Activated CD8-positive, alpha-beta T cell treated with anti-CD3 and anti-CD28 coated beads, Interleukin-2, amount 10 ng/mL, durations not matched to agents 7 days and 5 days (primary cell): ENCODE measurements around the gene AEBP2. TPM values are rescaled to one million over a fixed set of nuclear protein-coding genes. Genes with fewer than 3 reads are reported as not detected.

ENCODE experiments used
- ATAC-seq: fragments of 150-1000 bp; cut with Tn5 transposase; one replicate; pipeline ENCODE4 v1.10.0; 2021; ENCODE audit warnings: moderate library complexity
- CTCF ChIA-PET: fragments of 350-600 bp; sonication (Branson Sonifier 250); formaldehyde crosslinking; loops from one replicate; lab custom pipeline; 2021; ENCODE audit warnings: antibody characterized with exemption; lab: Charles Lee
- POLR2A ChIA-PET: fragments of 350-600 bp; sonication (Branson Sonifier 250); formaldehyde crosslinking; loops from one replicate; lab custom pipeline; 2021; ENCODE audit warnings: antibody characterized with exemption; lab: Charles Lee
- DNase-seq: peaks from one replicate; pipeline ENCODE4 v3.0.0-alpha.2; 2020
- H3K27ac Mint-ChIP-seq: one replicate; pipeline ENCODE4 v1.8.0; 2021; ENCODE audit warnings: mild to moderate bottlenecking, mixed read lengths
- H3K27me3 Mint-ChIP-seq: one replicate; pipeline ENCODE4 v1.8.0; 2021; ENCODE audit warnings: low read depth, mixed read lengths
- H3K36me3 Mint-ChIP-seq: one replicate; pipeline ENCODE4 v1.8.0; 2021; ENCODE audit warnings: low read depth, mixed read lengths
- H3K4me1 Mint-ChIP-seq: one replicate; pipeline ENCODE4 v1.8.0; 2021; ENCODE audit warnings: low read depth, mixed read lengths
- H3K4me3 Mint-ChIP-seq: one replicate; pipeline ENCODE4 v1.8.0; 2021; ENCODE audit warnings: mild to moderate bottlenecking, mixed read lengths
- H3K9me3 Mint-ChIP-seq: one replicate; pipeline ENCODE4 v1.8.0; 2022; ENCODE audit warnings: mixed read lengths; ENCODE audit not compliant: insufficient read depth
- total RNA-seq, 2 experiments: library from RNA; stranded (reverse); gene quantifications; one replicate each; pipeline ENCODE4 v1.2.3, GENCODE V29; 2021

Gene AEBP2
- total RNA-seq, 2 experiments from 2014 or later: 57.3 to 57.4 TPM

GRCh38 chr12:19443585-19443984, 4.3 kb downstream of the AEBP2 start:
- CTCF ChIA-PET: no interaction called here
- POLR2A ChIA-PET: no interaction called here
- Mint-ChIP-seq H3K27me3 (no peaks in the 10 kb centered on the region), H3K4me1 (peaks cover 48% of the 10 kb centered on the region), H3K36me3 (peaks cover 56% of the 10 kb centered on the region), H3K9me3 (no peaks in the 10 kb centered on the region), H3K27ac (no peak overlapping the region), H3K4me3 (no peak overlapping the region)
- DNase-seq (no peak), ATAC-seq (no peak)

- no peak for DNase-seq
- Mint-ChIP-seq H3K27me3 (no peaks in the 10 kb centered on the region), H3K36me3 (peaks cover 55% of the 10 kb centered on the region), H3K4me1 (peaks cover 46% of the 10 kb centered on the region), H3K9me3 (no peaks in the 10 kb centered on the region), H3K4me3 (peak overlapping the region; percentile 1), H3K27ac (no peak overlapping the region)
- ChIA-PET POLR2A (no interaction called here), CTCF (no interaction called here)
- no peak for ATAC-seq
Measured at GRCh38 chr12:19444097-19444496, 4.8 kb downstream of the AEBP2 start.

GRCh38 chr12:19447386-19447785, 8.1 kb downstream of the AEBP2 start:
- H3K9me3 Mint-ChIP-seq: no peaks in the 10 kb centered on the region

GRCh38 chr12:19449814-19450213, 10.5 kb downstream of the AEBP2 start:
- no peaks in the 10 kb centered on the region for H3K27me3 Mint-ChIP-seq
- H3K9me3 Mint-ChIP-seq: no peaks in the 10 kb centered on the region
- ChIA-PET POLR2A (no interaction called here), CTCF (interaction anchor here (0.8 kb wide), 1 partner anchor 8 kb away, joined by 3 read pairs; no protein-coding TSS in a partner anchor)
- no peak overlapping the region for H3K27ac Mint-ChIP-seq
- no peak overlapping the region for H3K4me3 Mint-ChIP-seq
- no peak for ATAC-seq
- peaks cover 48% of the 10 kb centered on the region for H3K36me3 Mint-ChIP-seq
- peaks cover 60% of the 10 kb centered on the region for H3K4me1 Mint-ChIP-seq
- DNase-seq: no peak

More at GRCh38 chr12:19447386-19447785, 8.1 kb downstream of the AEBP2 start:
- DNase-seq (no peak), ATAC-seq (no peak)
- CTCF ChIA-PET: no interaction called here
- peaks cover 60% of the 10 kb centered on the region for H3K4me1 Mint-ChIP-seq
- H3K27me3 Mint-ChIP-seq: no peaks in the 10 kb centered on the region
- H3K27ac Mint-ChIP-seq: no peak overlapping the region
- POLR2A ChIA-PET: no interaction called here
- no peak overlapping the region for H3K4me3 Mint-ChIP-seq
- H3K36me3 Mint-ChIP-seq: peaks cover 49% of the 10 kb centered on the region

- CTCF ChIA-PET: no interaction called here
- no peak for ATAC-seq
Measured at GRCh38 chr12:19450362-19450761, 11.1 kb downstream of the AEBP2 start.

GRCh38 chr12:19451196-19451595, 11.9 kb downstream of the AEBP2 start:
- Mint-ChIP-seq H3K27ac (no peak overlapping the region), H3K9me3 (no peaks in the 10 kb centered on the region), H3K36me3 (peaks cover 48% of the 10 kb centered on the region), H3K4me1 (peaks cover 62% of the 10 kb centered on the region), H3K27me3 (no peaks in the 10 kb centered on the region), H3K4me3 (no peak overlapping the region)
- ChIA-PET POLR2A (no interaction called here), CTCF (no interaction called here)
- no peak for ATAC-seq
- no peak for DNase-seq

More at GRCh38 chr12:19450362-19450761, 11.1 kb downstream of the AEBP2 start:
- DNase-seq: no peak
- H3K27ac Mint-ChIP-seq: no peak overlapping the region
- H3K9me3 Mint-ChIP-seq: no peaks in the 10 kb centered on the region
- peaks cover 61% of the 10 kb centered on the region for H3K4me1 Mint-ChIP-seq
- no peaks in the 10 kb centered on the region for H3K27me3 Mint-ChIP-seq
- no peak overlapping the region for H3K4me3 Mint-ChIP-seq
- POLR2A ChIA-PET: no interaction called here
- H3K36me3 Mint-ChIP-seq: peaks cover 47% of the 10 kb centered on the region

- CTCF ChIA-PET: no interaction called here
- no peak for DNase-seq
- ATAC-seq: no peak
- H3K9me3 Mint-ChIP-seq: no peaks in the 10 kb centered on the region
- no peaks in the 10 kb centered on the region for H3K27me3 Mint-ChIP-seq
- no peak overlapping the region for H3K27ac Mint-ChIP-seq
- H3K4me3 Mint-ChIP-seq: no peak overlapping the region
- H3K36me3 Mint-ChIP-seq: peaks cover 51% of the 10 kb centered on the region
- peaks cover 61% of the 10 kb centered on the region for H3K4me1 Mint-ChIP-seq
- POLR2A ChIA-PET: no interaction called here
Measured at GRCh38 chr12:19453961-19454360, 14.7 kb downstream of the AEBP2 start.

- Mint-ChIP-seq H3K36me3 (peaks cover 49% of the 10 kb centered on the region), H3K9me3 (no peaks in the 10 kb centered on the region), H3K4me3 (no peak overlapping the region), H3K27me3 (no peaks in the 10 kb centered on the region), H3K27ac (no peak overlapping the region), H3K4me1 (peaks cover 54% of the 10 kb centered on the region)
- no peak for ATAC-seq
- POLR2A ChIA-PET: no interaction called here
- CTCF ChIA-PET: interaction anchor here (0.6 kb wide), 1 partner anchor 95 kb away, joined by 3 read pairs; no protein-coding TSS in a partner anchor
- DNase-seq: no peak
Measured at GRCh38 chr12:19454837-19455236, 15.5 kb downstream of the AEBP2 start.

GRCh38 chr12:19456176-19456575, 16.9 kb downstream of the AEBP2 start:
- H3K27me3 Mint-ChIP-seq: no peaks in the 10 kb centered on the region
- peaks cover 48% of the 10 kb centered on the region for H3K4me1 Mint-ChIP-seq
- no peaks in the 10 kb centered on the region for H3K9me3 Mint-ChIP-seq
- ChIA-PET CTCF (no interaction called here), POLR2A (no interaction called here)
- no peak overlapping the region for H3K4me3 Mint-ChIP-seq
- ATAC-seq (no peak), DNase-seq (no peak)
- H3K36me3 Mint-ChIP-seq: peaks cover 48% of the 10 kb centered on the region
- H3K27ac Mint-ChIP-seq: no peak overlapping the region

- Mint-ChIP-seq H3K27ac (no peak overlapping the region), H3K27me3 (no peaks in the 10 kb centered on the region), H3K9me3 (no peaks in the 10 kb centered on the region), H3K4me3 (no peak overlapping the region), H3K4me1 (peaks cover 44% of the 10 kb centered on the region), H3K36me3 (peaks cover 45% of the 10 kb centered on the region)
- DNase-seq: no peak
- POLR2A ChIA-PET: interaction anchor here (1.0 kb wide), 1 partner anchor 18 kb away, joined by 3 read pairs; no protein-coding TSS in a partner anchor
- ATAC-seq: no peak
- CTCF ChIA-PET: no interaction called here
Measured at GRCh38 chr12:19457561-19457960, 18.3 kb downstream of the AEBP2 start.

GRCh38 chr12:19458733-19459132, 19.4 kb downstream of the AEBP2 start:
- H3K27me3 Mint-ChIP-seq: no peaks in the 10 kb centered on the region
- H3K36me3 Mint-ChIP-seq: peaks cover 50% of the 10 kb centered on the region
- no peak for DNase-seq
- ChIA-PET CTCF (interaction anchor here (1.0 kb wide), 1 partner anchor 9 kb away, joined by 3 read pairs; no protein-coding TSS in a partner anchor), POLR2A (no interaction called here)
- no peak overlapping the region for H3K27ac Mint-ChIP-seq
- H3K9me3 Mint-ChIP-seq: no peaks in the 10 kb centered on the region
- H3K4me3 Mint-ChIP-seq: no peak overlapping the region
- peaks cover 42% of the 10 kb centered on the region for H3K4me1 Mint-ChIP-seq
- ATAC-seq: no peak

GRCh38 chr12:19461999-19462398, 22.7 kb downstream of the AEBP2 start:
- DNase-seq: no peak
- peaks cover 17% of the 10 kb centered on the region for H3K4me1 Mint-ChIP-seq
- ATAC-seq: no peak
- POLR2A ChIA-PET: no interaction called here
- H3K9me3 Mint-ChIP-seq: no peaks in the 10 kb centered on the region
- no peaks in the 10 kb centered on the region for H3K27me3 Mint-ChIP-seq
- peaks cover 49% of the 10 kb centered on the region for H3K36me3 Mint-ChIP-seq
- CTCF ChIA-PET: no interaction called here
- no peak overlapping the region for H3K4me3 Mint-ChIP-seq
- peak overlapping the region; percentile 56 for H3K27ac Mint-ChIP-seq

- no peaks in the 10 kb centered on the region for H3K9me3 Mint-ChIP-seq
- POLR2A ChIA-PET: no interaction called here
- no peak overlapping the region for H3K4me3 Mint-ChIP-seq
- H3K27me3 Mint-ChIP-seq: no peaks in the 10 kb centered on the region
- H3K36me3 Mint-ChIP-seq: peaks cover 49% of the 10 kb centered on the region
- DNase-seq (no peak), ATAC-seq (no peak)
- CTCF ChIA-PET: no interaction called here
- H3K27ac Mint-ChIP-seq: no peak overlapping the region
- H3K4me1 Mint-ChIP-seq: peaks cover 14% of the 10 kb centered on the region
Measured at GRCh38 chr12:19462406-19462805, 23.1 kb downstream of the AEBP2 start.
